H1 (cell line): Measurements from ENCODE around the gene CEP128.

Source experiments
- CTCF ChIP-seq, 3 experiments: IDR thresholded peaks; 1 replicate in 2 of 3; 2 replicates in 1 of 3; pipeline versions ENCODE4 v1.5.1 to v1.6.1; 2011; ENCODE audit warnings: low read length in 3 of 3, mild to moderate bottlenecking in 3 of 3, inconsistent platforms in 2 of 3, low read depth in 1 of 3, moderate library complexity in 1 of 3; ENCODE audit not compliant: insufficient read depth in 1 of 3; ENCODE audit errors: control extremely low read depth in 1 of 3
- POU5F1 ChIP-seq: IDR thresholded peaks from 2 replicates; pipeline ENCODE4 v1.6.1; 2011; ENCODE audit warnings: low read depth, mild to moderate bottlenecking, low read length, moderate library complexity
- RAD21 ChIP-seq, 2 experiments: IDR thresholded peaks in 1 of 2; conservative IDR thresholded peaks in 1 of 2; 2 replicates each; pipeline ENCODE4 v1.6.1; 2011; ENCODE audit warnings: low read depth in 2 of 2, low read length in 2 of 2, improper control_type of control experiment in 1 of 2, inconsistent platforms in 1 of 2, mild to moderate bottlenecking in 1 of 2, moderate library complexity in 1 of 2

- TF ChIP-seq CTCF (IDR thresholded peaks at IDR 0.05; ENCODE audit: control extremely low read depth in 1 of 3, insufficient read depth in 1 of 3, low read depth in 1 of 3, low read length in 3 of 3) (no peak), RAD21 (IDR thresholded peaks at IDR 0.05 in 1 of 2, conservative IDR thresholded peaks at IDR 0.05 in 1 of 2; ENCODE audit: low read depth in 2 of 2, low read length in 2 of 2) (no peak), POU5F1 (no peak)
Observed at GRCh38 chr14:80538633-80539375, 402.7 kb downstream of the CEP128 start.
